Measurements from ENCODE around the gene EFCAB11. TPM values are rescaled to one million over a fixed set of nuclear protein-coding genes. Genes with fewer than 3 reads are reported as not detected.

Gene EFCAB11
- polyA plus RNA-seq, 4 donors: 14.8 to 20.8 (median 18.0) TPM

Other genes with a start within 250 kb of the EFCAB11 start
- gene TDP1, start 1.2 kb upstream of the EFCAB11 start, polyA plus RNA-seq (ENCODE audit: insufficient read length in 4 of 4): 10 to 100 TPM; 20.1 to 26.2 (median 24.9) TPM
- under 1 TPM; 0.12 to 0.30 (median 0.14) TPM for gene KCNK13, start 107.3 kb upstream of the EFCAB11 start, polyA plus RNA-seq (ENCODE audit: insufficient read length in 4 of 4)

All from left renal cortex interstitium (tissue), 4 donors.